ENCODE measurements around the gene SYNDIG1.

DNA sequence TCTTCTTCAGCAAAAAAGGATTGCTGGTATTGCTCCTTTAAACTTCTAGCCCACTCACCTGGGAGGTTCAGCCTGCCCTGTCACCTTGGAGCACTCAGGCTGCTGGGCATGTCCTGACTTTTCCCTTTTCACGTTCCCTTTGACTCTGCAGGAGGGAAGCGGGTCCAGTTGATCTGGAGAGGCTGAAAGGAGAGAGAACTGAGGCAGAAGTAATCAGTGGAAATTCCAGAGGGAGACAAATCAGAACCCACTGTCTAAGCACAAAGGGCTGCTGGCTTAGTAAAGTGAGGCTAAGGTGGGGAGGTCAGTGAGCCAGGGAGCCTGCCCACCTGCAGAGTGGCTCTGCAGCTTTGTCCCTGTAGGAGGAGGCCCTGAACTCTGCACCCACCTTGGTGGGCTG lies 9.7 kb upstream of the SYNDIG1 start:
- TF ChIP-seq, protein P1, sequence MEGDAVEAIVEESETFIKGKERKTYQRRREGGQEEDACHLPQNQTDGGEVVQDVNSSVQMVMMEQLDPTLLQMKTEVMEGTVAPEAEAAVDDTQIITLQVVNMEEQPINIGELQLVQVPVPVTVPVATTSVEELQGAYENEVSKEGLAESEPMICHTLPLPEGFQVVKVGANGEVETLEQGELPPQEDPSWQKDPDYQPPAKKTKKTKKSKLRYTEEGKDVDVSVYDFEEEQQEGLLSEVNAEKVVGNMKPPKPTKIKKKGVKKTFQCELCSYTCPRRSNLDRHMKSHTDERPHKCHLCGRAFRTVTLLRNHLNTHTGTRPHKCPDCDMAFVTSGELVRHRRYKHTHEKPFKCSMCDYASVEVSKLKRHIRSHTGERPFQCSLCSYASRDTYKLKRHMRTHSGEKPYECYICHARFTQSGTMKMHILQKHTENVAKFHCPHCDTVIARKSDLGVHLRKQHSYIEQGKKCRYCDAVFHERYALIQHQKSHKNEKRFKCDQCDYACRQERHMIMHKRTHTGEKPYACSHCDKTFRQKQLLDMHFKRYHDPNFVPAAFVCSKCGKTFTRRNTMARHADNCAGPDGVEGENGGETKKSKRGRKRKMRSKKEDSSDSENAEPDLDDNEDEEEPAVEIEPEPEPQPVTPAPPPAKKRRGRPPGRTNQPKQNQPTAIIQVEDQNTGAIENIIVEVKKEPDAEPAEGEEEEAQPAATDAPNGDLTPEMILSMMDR (IDR thresholded peaks at IDR 0.05) = no peak
- TF ChIP-seq, protein P2, sequence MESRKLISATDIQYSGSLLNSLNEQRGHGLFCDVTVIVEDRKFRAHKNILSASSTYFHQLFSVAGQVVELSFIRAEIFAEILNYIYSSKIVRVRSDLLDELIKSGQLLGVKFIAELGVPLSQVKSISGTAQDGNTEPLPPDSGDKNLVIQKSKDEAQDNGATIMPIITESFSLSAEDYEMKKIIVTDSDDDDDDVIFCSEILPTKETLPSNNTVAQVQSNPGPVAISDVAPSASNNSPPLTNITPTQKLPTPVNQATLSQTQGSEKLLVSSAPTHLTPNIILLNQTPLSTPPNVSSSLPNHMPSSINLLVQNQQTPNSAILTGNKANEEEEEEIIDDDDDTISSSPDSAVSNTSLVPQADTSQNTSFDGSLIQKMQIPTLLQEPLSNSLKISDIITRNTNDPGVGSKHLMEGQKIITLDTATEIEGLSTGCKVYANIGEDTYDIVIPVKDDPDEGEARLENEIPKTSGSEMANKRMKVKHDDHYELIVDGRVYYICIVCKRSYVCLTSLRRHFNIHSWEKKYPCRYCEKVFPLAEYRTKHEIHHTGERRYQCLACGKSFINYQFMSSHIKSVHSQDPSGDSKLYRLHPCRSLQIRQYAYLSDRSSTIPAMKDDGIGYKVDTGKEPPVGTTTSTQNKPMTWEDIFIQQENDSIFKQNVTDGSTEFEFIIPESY (IDR thresholded peaks at IDR 0.05; ENCODE audit: borderline replicate concordance, low read depth) = no peak
- TF ChIP-seq, protein P3, sequence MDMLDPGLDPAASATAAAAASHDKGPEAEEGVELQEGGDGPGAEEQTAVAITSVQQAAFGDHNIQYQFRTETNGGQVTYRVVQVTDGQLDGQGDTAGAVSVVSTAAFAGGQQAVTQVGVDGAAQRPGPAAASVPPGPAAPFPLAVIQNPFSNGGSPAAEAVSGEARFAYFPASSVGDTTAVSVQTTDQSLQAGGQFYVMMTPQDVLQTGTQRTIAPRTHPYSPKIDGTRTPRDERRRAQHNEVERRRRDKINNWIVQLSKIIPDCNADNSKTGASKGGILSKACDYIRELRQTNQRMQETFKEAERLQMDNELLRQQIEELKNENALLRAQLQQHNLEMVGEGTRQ (IDR thresholded peaks at IDR 0.05; ENCODE audit: borderline replicate concordance, low read depth, low read length) = no peak
- TF ChIP-seq JUND (IDR thresholded peaks at IDR 0.05) = no peak
- no peak for TF ChIP-seq ELF1 (IDR thresholded peaks at IDR 0.05)
- TF ChIP-seq EP300 (IDR thresholded peaks at IDR 0.05; ENCODE audit: borderline replicate concordance in 1 of 2, low read depth in 1 of 2, low read length in 1 of 2) = no peak
- TF ChIP-seq FOXM1 (IDR thresholded peaks at IDR 0.05; ENCODE audit: low read depth) = no peak
- TF ChIP-seq TAF1 (IDR thresholded peaks at IDR 0.05; ENCODE audit: borderline replicate concordance, low read depth, low read length) = no peak
- TF ChIP-seq CHD2 (IDR thresholded peaks at IDR 0.05; ENCODE audit: low read length, partially characterized antibody) = no peak
- TF ChIP-seq YY1 (IDR thresholded peaks at IDR 0.05; ENCODE audit: low read depth) = no peak
- no peak for TF ChIP-seq POLR2AphosphoS5 (IDR thresholded peaks at IDR 0.05; ENCODE audit: low read depth, low read length)

All from SK-N-SH (cell line).